ENCODE measurements around the gene GALNT10. TPM values are rescaled to one million over a fixed set of nuclear protein-coding genes. Genes with fewer than 3 reads are reported as not detected.

The GALNT10 gene
- total RNA-seq, 1 donor from 2014 or later: 52.3 TPM

- H3K4me1 ChIP-seq: no peaks in the 10 kb centered on the region
These were observed 68.1 kb downstream of the GALNT10 start for GRCh38 chr5:154258531-154259217.

GRCh38 chr5:154260224-154260927 lies 69.8 kb downstream of the GALNT10 start:
- Histone ChIP-seq H3K4me1 (no peaks in the 10 kb centered on the region), H3K9me3 (no peaks in the 10 kb centered on the region), H3K27me3 (no peaks in the 10 kb centered on the region), H3K36me3 (no peaks in the 10 kb centered on the region), H3K4me3 (no peak overlapping the region), H3K27ac (no peak overlapping the region)
- no peak for TF ChIP-seq CTCF (IDR thresholded peaks at IDR 0.05)
- DNase-seq (ENCODE audit: low spot score in 2 of 2): no peak
- intact Hi-C loops (cut with DNase I): no loop called here

More at GRCh38 chr5:154258531-154259217, 68.1 kb downstream of the GALNT10 start:
- H3K27ac ChIP-seq: no peak overlapping the region
- H3K36me3 ChIP-seq: no peaks in the 10 kb centered on the region
- no peaks in the 10 kb centered on the region for H3K27me3 ChIP-seq
- DNase-seq (ENCODE audit: low spot score in 2 of 2): no peak
- H3K9me3 ChIP-seq: no peaks in the 10 kb centered on the region
- intact Hi-C loops (cut with DNase I): no loop called here
- TF ChIP-seq CTCF (IDR thresholded peaks at IDR 0.05): no peak
- H3K4me3 ChIP-seq: no peak overlapping the region

GRCh38 chr5:154262342-154262741 lies 71.8 kb downstream of the GALNT10 start:
- no peaks in the 10 kb centered on the region for H3K4me1 ChIP-seq
- H3K4me3 ChIP-seq: no peak overlapping the region
- H3K27ac ChIP-seq: no peak overlapping the region
- no peaks in the 10 kb centered on the region for H3K36me3 ChIP-seq
- no peaks in the 10 kb centered on the region for H3K27me3 ChIP-seq
- no peak for DNase-seq (ENCODE audit: low spot score in 2 of 2)
- TF ChIP-seq CTCF (IDR thresholded peaks at IDR 0.05): no peak
- intact Hi-C loops (cut with DNase I): no loop called here
- no peaks in the 10 kb centered on the region for H3K9me3 ChIP-seq

GRCh38 chr5:154264549-154265196 lies 74.1 kb downstream of the GALNT10 start:
- H3K36me3 ChIP-seq: no peaks in the 10 kb centered on the region
- peaks cover 0 to 3% of the 10 kb centered on the region in 2 donors for H3K4me1 ChIP-seq
- DNase-seq (ENCODE audit: low spot score in 2 of 2): no peak

More at GRCh38 chr5:154264549-154265196, 74.1 kb downstream of the GALNT10 start:
- H3K4me3 ChIP-seq: no peak overlapping the region
- H3K9me3 ChIP-seq: no peaks in the 10 kb centered on the region
- H3K27me3 ChIP-seq: no peaks in the 10 kb centered on the region
- intact Hi-C loops (cut with DNase I): no loop called here
- no peak overlapping the region for H3K27ac ChIP-seq
- no peak for TF ChIP-seq CTCF (IDR thresholded peaks at IDR 0.05)
